GM12865 (cell line): ENCODE results near the gene RAB8A.
A peak's percentile ranks its signal among the peaks of the same experiment; 100 is the strongest.
"Not testable (repeated sequence)": the region's sequence is repeated elsewhere in the genome, so short reads cannot be mapped to it uniquely, and the experiment has no call there.

ENCODE experiments used
- DNase-seq: peaks from one replicate; pipeline ENCODE4 v3.0.0; 2010; ENCODE audit warnings: low read depth
- H3K4me3 ChIP-seq: 2 replicates; pipeline ENCODE4 v1.5.1; 2011; ENCODE audit warnings: mild to moderate bottlenecking, low read depth, low read length, control low read depth
- CTCF ChIP-seq: IDR thresholded peaks from 2 replicates; pipeline ENCODE4 v1.5.1; 2011; ENCODE audit warnings: low read length, control low read depth, low read depth, inconsistent platforms; ENCODE audit not compliant: insufficient read depth; ENCODE audit errors: missing control alignments

Gene RAB8A

GRCh38 chr19:16078759-16079707 is 32.7 kb upstream of the RAB8A start:
- peak overlapping the region; percentile 73 for H3K4me3 ChIP-seq
- DNase-seq, result peak; percentile 95
- TF ChIP-seq CTCF, result no peak

GRCh38 chr19:16084067-16084685 is 27.5 kb upstream of the RAB8A start:
- TF ChIP-seq CTCF, result no peak
- no peak for DNase-seq
- no peak overlapping the region for H3K4me3 ChIP-seq

- no peak for TF ChIP-seq CTCF
- no peak for DNase-seq
These were observed 26.6 kb upstream of the RAB8A start for GRCh38 chr19:16085115-16085514.

GRCh38 chr19:16087404-16087803 is 24.3 kb upstream of the RAB8A start:
- not testable (repeated sequence) for DNase-seq

More at GRCh38 chr19:16085115-16085514, 26.6 kb upstream of the RAB8A start:
- H3K4me3 ChIP-seq, result no peak overlapping the region

GRCh38 chr19:16087940-16088339 is 23.7 kb upstream of the RAB8A start:
- no peak overlapping the region for H3K4me3 ChIP-seq
- no peak for DNase-seq
- no peak for TF ChIP-seq CTCF

More at GRCh38 chr19:16087404-16087803, 24.3 kb upstream of the RAB8A start:
- H3K4me3 ChIP-seq, result not testable (repeated sequence)

GRCh38 chr19:16088351-16089009 is 23.2 kb upstream of the RAB8A start:
- TF ChIP-seq CTCF, result no peak
- no peak overlapping the region for H3K4me3 ChIP-seq
- no peak for DNase-seq
